ENCODE results near the gene BCL2A1. TPM values are rescaled to one million over a fixed set of nuclear protein-coding genes. Genes with fewer than 3 reads are reported as not detected.

Gene BCL2A1
- total and polyA plus RNA-seq, 4 donors, result 0.50 to 2.9 (median 1.2) TPM

GRCh38 chr15:79977431-79978054, 6.5 kb upstream of the BCL2A1 start:
- peak overlapping the region in 1 of 2 donors; percentile 67 for H3K27ac ChIP-seq (ENCODE audit: low read depth in 1 of 2, low read length in 2 of 2)
- DNase-seq (ENCODE audit: low spot score), result no peak
- no peaks in the 10 kb centered on the region for H3K36me3 ChIP-seq (ENCODE audit: control insufficient read depth in 4 of 4, insufficient read depth in 3 of 4, low read depth in 1 of 4, low read length in 3 of 4)
- WGBS, result 84% methylated on average over 9 of the region's 9 CpGs
- no peaks in the 10 kb centered on the region for H3K27me3 ChIP-seq (ENCODE audit: control insufficient read depth in 4 of 4, insufficient read depth in 4 of 4, low read length in 3 of 4)
- no peak overlapping the region for H3K9ac ChIP-seq (ENCODE audit: low read depth in 1 of 2, low read length in 2 of 2)
- H3K4me1 ChIP-seq (ENCODE audit: control insufficient read depth in 4 of 4, insufficient read depth in 4 of 4, low read length in 3 of 4), result peaks cover 2 to 19% (median 11%) of the 10 kb centered on the region in 4 donors
- no peak overlapping the region for H3K4me3 ChIP-seq (ENCODE audit: low read depth in 1 of 3, low read length in 3 of 3)
- TF ChIP-seq SP1 (IDR thresholded peaks at IDR 0.05) (no peak), FOXA2 (IDR thresholded peaks at IDR 0.05) (no peak), TAF1 (conservative IDR thresholded peaks at IDR 0.05) (no peak), RXRA (IDR thresholded peaks at IDR 0.05) (no peak), MAX (IDR thresholded peaks at IDR 0.05) (no peak), RAD21 (IDR thresholded peaks at IDR 0.05) (no peak), HNF4A (conservative IDR thresholded peaks at IDR 0.05) (no peak)
- TF ChIP-seq, protein P1, sequence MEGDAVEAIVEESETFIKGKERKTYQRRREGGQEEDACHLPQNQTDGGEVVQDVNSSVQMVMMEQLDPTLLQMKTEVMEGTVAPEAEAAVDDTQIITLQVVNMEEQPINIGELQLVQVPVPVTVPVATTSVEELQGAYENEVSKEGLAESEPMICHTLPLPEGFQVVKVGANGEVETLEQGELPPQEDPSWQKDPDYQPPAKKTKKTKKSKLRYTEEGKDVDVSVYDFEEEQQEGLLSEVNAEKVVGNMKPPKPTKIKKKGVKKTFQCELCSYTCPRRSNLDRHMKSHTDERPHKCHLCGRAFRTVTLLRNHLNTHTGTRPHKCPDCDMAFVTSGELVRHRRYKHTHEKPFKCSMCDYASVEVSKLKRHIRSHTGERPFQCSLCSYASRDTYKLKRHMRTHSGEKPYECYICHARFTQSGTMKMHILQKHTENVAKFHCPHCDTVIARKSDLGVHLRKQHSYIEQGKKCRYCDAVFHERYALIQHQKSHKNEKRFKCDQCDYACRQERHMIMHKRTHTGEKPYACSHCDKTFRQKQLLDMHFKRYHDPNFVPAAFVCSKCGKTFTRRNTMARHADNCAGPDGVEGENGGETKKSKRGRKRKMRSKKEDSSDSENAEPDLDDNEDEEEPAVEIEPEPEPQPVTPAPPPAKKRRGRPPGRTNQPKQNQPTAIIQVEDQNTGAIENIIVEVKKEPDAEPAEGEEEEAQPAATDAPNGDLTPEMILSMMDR (IDR thresholded peaks at IDR 0.05; ENCODE audit: low read depth, low read length, missing input control), result no peak
- no peaks in the 10 kb centered on the region for H3K9me3 ChIP-seq (ENCODE audit: control insufficient read depth in 4 of 4, low read length in 3 of 4)

GRCh38 chr15:79973456-79974195, 2.6 kb upstream of the BCL2A1 start:
- TF ChIP-seq EGR1 (IDR thresholded peaks at IDR 0.05; ENCODE audit: low read depth in 2 of 2) (no peak), HNF4G (IDR thresholded peaks at IDR 0.05) (no peak), NR2F2 (IDR thresholded peaks at IDR 0.05) (no peak), GABPA (IDR thresholded peaks at IDR 0.05 in 1 of 2, conservative IDR thresholded peaks at IDR 0.05 in 1 of 2) (no peak), RXRA (IDR thresholded peaks at IDR 0.05) (no peak), YY1 (IDR thresholded peaks at IDR 0.05) (no peak), HNF4A (conservative IDR thresholded peaks at IDR 0.05) (no peak), FOXA2 (IDR thresholded peaks at IDR 0.05) (no peak), RAD21 (IDR thresholded peaks at IDR 0.05) (no peak), SP1 (IDR thresholded peaks at IDR 0.05) (no peak), ATF3 (IDR thresholded peaks at IDR 0.05) (no peak), MAX (IDR thresholded peaks at IDR 0.05) (no peak), TAF1 (conservative IDR thresholded peaks at IDR 0.05) (no peak), JUND (IDR thresholded peaks at IDR 0.05) (no peak)
- TF ChIP-seq, protein P2, sequence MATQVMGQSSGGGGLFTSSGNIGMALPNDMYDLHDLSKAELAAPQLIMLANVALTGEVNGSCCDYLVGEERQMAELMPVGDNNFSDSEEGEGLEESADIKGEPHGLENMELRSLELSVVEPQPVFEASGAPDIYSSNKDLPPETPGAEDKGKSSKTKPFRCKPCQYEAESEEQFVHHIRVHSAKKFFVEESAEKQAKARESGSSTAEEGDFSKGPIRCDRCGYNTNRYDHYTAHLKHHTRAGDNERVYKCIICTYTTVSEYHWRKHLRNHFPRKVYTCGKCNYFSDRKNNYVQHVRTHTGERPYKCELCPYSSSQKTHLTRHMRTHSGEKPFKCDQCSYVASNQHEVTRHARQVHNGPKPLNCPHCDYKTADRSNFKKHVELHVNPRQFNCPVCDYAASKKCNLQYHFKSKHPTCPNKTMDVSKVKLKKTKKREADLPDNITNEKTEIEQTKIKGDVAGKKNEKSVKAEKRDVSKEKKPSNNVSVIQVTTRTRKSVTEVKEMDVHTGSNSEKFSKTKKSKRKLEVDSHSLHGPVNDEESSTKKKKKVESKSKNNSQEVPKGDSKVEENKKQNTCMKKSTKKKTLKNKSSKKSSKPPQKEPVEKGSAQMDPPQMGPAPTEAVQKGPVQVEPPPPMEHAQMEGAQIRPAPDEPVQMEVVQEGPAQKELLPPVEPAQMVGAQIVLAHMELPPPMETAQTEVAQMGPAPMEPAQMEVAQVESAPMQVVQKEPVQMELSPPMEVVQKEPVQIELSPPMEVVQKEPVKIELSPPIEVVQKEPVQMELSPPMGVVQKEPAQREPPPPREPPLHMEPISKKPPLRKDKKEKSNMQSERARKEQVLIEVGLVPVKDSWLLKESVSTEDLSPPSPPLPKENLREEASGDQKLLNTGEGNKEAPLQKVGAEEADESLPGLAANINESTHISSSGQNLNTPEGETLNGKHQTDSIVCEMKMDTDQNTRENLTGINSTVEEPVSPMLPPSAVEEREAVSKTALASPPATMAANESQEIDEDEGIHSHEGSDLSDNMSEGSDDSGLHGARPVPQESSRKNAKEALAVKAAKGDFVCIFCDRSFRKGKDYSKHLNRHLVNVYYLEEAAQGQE (IDR thresholded peaks at IDR 0.05), result no peak
- TF ChIP-seq, protein P1 (IDR thresholded peaks at IDR 0.05; ENCODE audit: low read depth, low read length, missing input control), result no peak
- TF ChIP-seq, protein P3, sequence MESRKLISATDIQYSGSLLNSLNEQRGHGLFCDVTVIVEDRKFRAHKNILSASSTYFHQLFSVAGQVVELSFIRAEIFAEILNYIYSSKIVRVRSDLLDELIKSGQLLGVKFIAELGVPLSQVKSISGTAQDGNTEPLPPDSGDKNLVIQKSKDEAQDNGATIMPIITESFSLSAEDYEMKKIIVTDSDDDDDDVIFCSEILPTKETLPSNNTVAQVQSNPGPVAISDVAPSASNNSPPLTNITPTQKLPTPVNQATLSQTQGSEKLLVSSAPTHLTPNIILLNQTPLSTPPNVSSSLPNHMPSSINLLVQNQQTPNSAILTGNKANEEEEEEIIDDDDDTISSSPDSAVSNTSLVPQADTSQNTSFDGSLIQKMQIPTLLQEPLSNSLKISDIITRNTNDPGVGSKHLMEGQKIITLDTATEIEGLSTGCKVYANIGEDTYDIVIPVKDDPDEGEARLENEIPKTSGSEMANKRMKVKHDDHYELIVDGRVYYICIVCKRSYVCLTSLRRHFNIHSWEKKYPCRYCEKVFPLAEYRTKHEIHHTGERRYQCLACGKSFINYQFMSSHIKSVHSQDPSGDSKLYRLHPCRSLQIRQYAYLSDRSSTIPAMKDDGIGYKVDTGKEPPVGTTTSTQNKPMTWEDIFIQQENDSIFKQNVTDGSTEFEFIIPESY (IDR thresholded peaks at IDR 0.05), result no peak
- Histone ChIP-seq H3K9me3 (ENCODE audit: control insufficient read depth in 4 of 4, low read length in 3 of 4) (no peaks in the 10 kb centered on the region), H3K4me3 (ENCODE audit: low read depth in 1 of 3, low read length in 3 of 3) (no peak overlapping the region), H3K27ac (ENCODE audit: low read depth in 1 of 2, low read length in 2 of 2) (peak overlapping the region; percentile 15 to 19), H3K36me3 (ENCODE audit: control insufficient read depth in 4 of 4, insufficient read depth in 3 of 4, low read depth in 1 of 4, low read length in 3 of 4) (no peaks in the 10 kb centered on the region), H3K27me3 (ENCODE audit: control insufficient read depth in 4 of 4, insufficient read depth in 4 of 4, low read length in 3 of 4) (no peaks in the 10 kb centered on the region), H3K9ac (ENCODE audit: low read depth in 1 of 2, low read length in 2 of 2) (no peak overlapping the region), H3K4me1 (ENCODE audit: control insufficient read depth in 4 of 4, insufficient read depth in 4 of 4, low read length in 3 of 4) (peaks cover 0 to 17% (median 7%) of the 10 kb centered on the region in 4 donors)
- DNase-seq (ENCODE audit: low spot score), result no peak
- WGBS, result 86% methylated on average over 8 of the region's 8 CpGs

Data from liver (tissue), 9 donors.